ENCODE measurements around the gene MROH2A.

DNA sequence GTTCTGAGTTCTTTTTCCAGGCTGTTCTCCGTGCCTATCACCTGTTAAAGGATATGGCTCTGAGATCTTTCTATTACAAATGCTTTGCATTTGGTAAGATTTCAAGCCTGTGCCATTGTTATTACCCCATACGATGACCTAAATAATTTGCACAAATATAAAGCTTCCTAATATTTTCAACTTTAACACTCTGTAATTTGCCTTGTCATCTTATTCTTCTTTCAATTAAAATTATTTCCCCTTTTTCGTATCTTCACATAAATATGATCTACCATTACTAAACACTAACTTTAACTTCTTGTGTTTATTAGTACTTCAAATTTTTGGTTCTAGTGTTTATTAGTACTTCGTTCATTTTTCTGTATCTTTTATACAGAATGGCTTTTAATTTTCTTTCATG lies 93.3 kb downstream of the MROH2A start:
- TF ChIP-seq POLR2A (IDR thresholded peaks at IDR 0.05; ENCODE audit: borderline replicate concordance, extremely low read depth, insufficient read depth, insufficient read length): no peak
- TF ChIP-seq, protein P1, sequence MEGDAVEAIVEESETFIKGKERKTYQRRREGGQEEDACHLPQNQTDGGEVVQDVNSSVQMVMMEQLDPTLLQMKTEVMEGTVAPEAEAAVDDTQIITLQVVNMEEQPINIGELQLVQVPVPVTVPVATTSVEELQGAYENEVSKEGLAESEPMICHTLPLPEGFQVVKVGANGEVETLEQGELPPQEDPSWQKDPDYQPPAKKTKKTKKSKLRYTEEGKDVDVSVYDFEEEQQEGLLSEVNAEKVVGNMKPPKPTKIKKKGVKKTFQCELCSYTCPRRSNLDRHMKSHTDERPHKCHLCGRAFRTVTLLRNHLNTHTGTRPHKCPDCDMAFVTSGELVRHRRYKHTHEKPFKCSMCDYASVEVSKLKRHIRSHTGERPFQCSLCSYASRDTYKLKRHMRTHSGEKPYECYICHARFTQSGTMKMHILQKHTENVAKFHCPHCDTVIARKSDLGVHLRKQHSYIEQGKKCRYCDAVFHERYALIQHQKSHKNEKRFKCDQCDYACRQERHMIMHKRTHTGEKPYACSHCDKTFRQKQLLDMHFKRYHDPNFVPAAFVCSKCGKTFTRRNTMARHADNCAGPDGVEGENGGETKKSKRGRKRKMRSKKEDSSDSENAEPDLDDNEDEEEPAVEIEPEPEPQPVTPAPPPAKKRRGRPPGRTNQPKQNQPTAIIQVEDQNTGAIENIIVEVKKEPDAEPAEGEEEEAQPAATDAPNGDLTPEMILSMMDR (IDR thresholded peaks at IDR 0.05 in 2 of 3, conservative IDR thresholded peaks at IDR 0.05 in 1 of 3; ENCODE audit: borderline replicate concordance in 1 of 3, insufficient read depth in 1 of 3, low read depth in 2 of 3, low read length in 2 of 3): no peak

All from HCT116 (cell line).